OCI-LY7 (cell line): ENCODE results near the gene POLR2F. TPM values are rescaled to one million over a fixed set of nuclear protein-coding genes. Genes with fewer than 3 reads are reported as not detected.

Source experiments
- BruUV-seq: library from RNA; stranded (reverse); fragments of 400-500 nt; replicated peaks from 2 replicates; lab custom pipeline; 2021; lab: Mats Ljungman, UMichigan
- CTCF ChIA-PET: fragments of 300-600 bp; sonication (Branson Sonifier 250); formaldehyde crosslinking; loops from one replicate; lab custom pipeline; 2022; ENCODE audit warnings: antibody characterized with exemption; ENCODE audit not compliant: unreplicated experiment; lab: Charles Lee
- POLR2A ChIA-PET: fragments of 300-600 bp; sonication (Branson Sonifier 250); formaldehyde crosslinking; loops from one replicate; lab custom pipeline; 2022; ENCODE audit warnings: antibody characterized with exemption; lab: Charles Lee
- DNase-seq: peaks from one replicate; pipeline ENCODE4 v3.0.0-alpha.2; 2015; ENCODE audit warnings: low spot score
- H2AFZ ChIP-seq: fragments of 200-600 bp; sonication (generic), shearing (Covaris generic); 2 replicates; pipeline ENCODE4 v1.6.1; 2014; ENCODE audit warnings: mild to moderate bottlenecking, antibody characterized with exemption, low read length, moderate library complexity
- H3K27ac ChIP-seq: fragments of 200-600 bp; sonication (generic); 2 replicates; pipeline ENCODE4 v1.5.1; 2014; ENCODE audit warnings: mixed run types, low read depth, mild to moderate bottlenecking, moderate library complexity, low read length, inconsistent platforms; ENCODE audit not compliant: poor library complexity, severe bottlenecking
- H3K36me3 ChIP-seq: fragments of 200-600 bp; sonication (generic); 2 replicates; pipeline ENCODE4 v1.6.1; 2014; ENCODE audit warnings: mild to moderate bottlenecking, antibody characterized with exemption, low read length, moderate library complexity, mixed read lengths; ENCODE audit not compliant: insufficient read depth
- H3K4me1 ChIP-seq: fragments of 200-600 bp; sonication (generic); 2 replicates; pipeline ENCODE4 v1.5.1; 2014; ENCODE audit warnings: mild to moderate bottlenecking, low read length; ENCODE audit not compliant: insufficient read depth, poor library complexity, severe bottlenecking
- H3K4me2 ChIP-seq: fragments of 200-600 bp; sonication (generic); 2 replicates; pipeline ENCODE4 v1.6.1; 2014; ENCODE audit warnings: mild to moderate bottlenecking, low read length
- H3K4me3 ChIP-seq: fragments of 200-600 bp; sonication (generic); 2 replicates; pipeline ENCODE4 v1.5.1; 2014; ENCODE audit warnings: mild to moderate bottlenecking, low read depth, low read length; ENCODE audit not compliant: poor library complexity, severe bottlenecking
- H3K79me2 ChIP-seq: fragments of 200-600 bp; sonication (generic); 2 replicates; pipeline ENCODE4 v1.6.1; 2016; ENCODE audit warnings: low read depth, mild to moderate bottlenecking, low read length, moderate library complexity, mixed read lengths; ENCODE audit not compliant: insufficient read depth
- H3K9me2 ChIP-seq: fragments of 200-600 bp; sonication (generic); 2 replicates; pipeline ENCODE4 v1.6.1; 2016; ENCODE audit warnings: mild to moderate bottlenecking, low read length, mixed read lengths; ENCODE audit not compliant: insufficient read depth
- H3K9me3 ChIP-seq: fragments of 200-600 bp; sonication (generic); 2 replicates; pipeline ENCODE4 v1.6.1; 2014; ENCODE audit warnings: mild to moderate bottlenecking, mixed run types, low read length, mixed read lengths
- H4K20me1 ChIP-seq: fragments of 200-600 bp; sonication (generic); 2 replicates; pipeline ENCODE4 v1.6.1; 2014; ENCODE audit warnings: mild to moderate bottlenecking, antibody characterized with exemption, low read length, moderate library complexity, mixed read lengths; ENCODE audit not compliant: insufficient read depth
- CTCF ChIP-seq: fragments of 200-600 bp; sonication (generic); conservative IDR thresholded peaks from 2 replicates; pipeline ENCODE4 v1.5.1; 2014; ENCODE audit warnings: mild to moderate bottlenecking, antibody characterized with exemption, low read length, moderate library complexity, mixed read lengths
- EZH2phosphoT487 ChIP-seq: fragments of 200-600 bp; sonication (generic); IDR thresholded peaks from 2 replicates; pipeline ENCODE4 v1.6.1; 2018; ENCODE audit warnings: low read depth, borderline replicate concordance, mild to moderate bottlenecking, mixed run types, antibody characterized with exemption, low read length, moderate library complexity, mixed read lengths
- intact Hi-C: fragments of 100-400 bp; cut with micrococcal nuclease; formaldehyde crosslinking; loops from one replicate; pipeline ENCODE4 v1.10.0; 2022; ENCODE audit not compliant: unreplicated experiment
- total RNA-seq, 2 experiments: library from RNA; depleted of rRNA in 1 of 2; stranded (reverse); fragments of >200 nt in 1 of 2; shearing (Covaris generic) in 1 of 2; gene quantifications; 2 replicates each; pipeline ENCODE4 v1.2.3, GENCODE V29; 2014 to 2022

POLR2F gene
- total RNA-seq, 2 experiments from 2014 or later, result 71.2 to 85.9 TPM

GRCh38 chr22:37905534-37906363, 47.8 kb upstream of the POLR2F start, which contains the start of gene MICALL1:
Gene MICALL1 (plus strand): TSS chr22:37906297. CDS start chr22:37906423, 126 bp downstream.
- CTCF ChIA-PET, result interaction anchor here (0.8 to 1.4 kb wide), 4 partner anchors 9 to 28 kb away, joined by 3 to 5 read pairs (median 4); no protein-coding TSS in a partner anchor

GRCh38 chr22:37906364-37907008, 47.0 kb upstream of the POLR2F start:
- Histone ChIP-seq H3K4me1 (peaks cover 17% of the 10 kb centered on the region), H3K79me2 (no peaks in the 10 kb centered on the region), H3K36me3 (no peaks in the 10 kb centered on the region), H3K27ac (no peak overlapping the region), H3K4me2 (peak overlapping the region; percentile 81), H3K4me3 (peak overlapping the region; percentile 82), H2AFZ (peak overlapping the region; percentile 21; the same call in 1 of the 2 replicates), H4K20me1 (no peaks in the 10 kb centered on the region), H3K9me2 (no peaks in the 10 kb centered on the region), H3K9me3 (no peaks in the 10 kb centered on the region)
- no TSS peak for BruUV-seq
- DNase-seq, result peak; percentile 35
- intact Hi-C loops, result loop anchor here (1.0 to 2.0 kb wide), 2 partner anchors 28 to 58 kb away; no protein-coding TSS in a partner anchor
- TF ChIP-seq CTCF (no peak), EZH2phosphoT487 (no peak)
- ChIA-PET CTCF (interaction anchor here (0.8 to 1.4 kb wide), 3 partner anchors 8 to 12 kb away, joined by 3 to 5 read pairs (median 3); no protein-coding TSS in a partner anchor), POLR2A (interaction anchor here (1.4 to 1.5 kb wide), 2 partner anchors 10 kb away, joined by 4 to 8 read pairs; no protein-coding TSS in a partner anchor)

More at GRCh38 chr22:37905534-37906363, 47.8 kb upstream of the POLR2F start, which contains the start of gene MICALL1:
- intact Hi-C loops, result loop anchor here (1.0 to 2.0 kb wide), 2 partner anchors 29 to 59 kb away; no protein-coding TSS in a partner anchor
- peak within 1 kb of the TSS; percentile 81 for H3K4me2 ChIP-seq
- no peaks in the 10 kb centered on the region for H4K20me1 ChIP-seq
- no peaks in the 10 kb centered on the region for H3K9me3 ChIP-seq
- TF ChIP-seq CTCF, result 0 out of 2 replicates have a peak, but pooled peaks have one; percentile 30
- TF ChIP-seq EZH2phosphoT487, result no peak
- peak within 1 kb of the TSS; percentile 57 for H2AFZ ChIP-seq
- no peak within 1 kb of the TSS for H3K27ac ChIP-seq
- H3K9me2 ChIP-seq, result no peaks in the 10 kb centered on the region
- no peaks in the 10 kb centered on the region for H3K79me2 ChIP-seq
- peak within 1 kb of the TSS; percentile 82 for H3K4me3 ChIP-seq
- POLR2A ChIA-PET, result interaction anchor here (0.7 to 1.5 kb wide), 4 partner anchors 8 to 132 kb away, joined by 4 to 8 read pairs (median 5); no protein-coding TSS in a partner anchor
- H3K36me3 ChIP-seq, result no peaks in the 10 kb centered on the region
- H3K4me1 ChIP-seq, result peaks cover 17% of the 10 kb centered on the region
- BruUV-seq, result no TSS peak
- peak; percentile 83 for DNase-seq
